NOMO-1 (cell line): Measurements from ENCODE around the gene LIF.

Experiments used
- DNase-seq, 2 experiments: peaks; one replicate each; lab custom pipeline; 2025; ENCODE audit not compliant: unreplicated experiment in 2 of 2; lab: John Stamatoyannopoulos, UW

Gene LIF

DNA sequence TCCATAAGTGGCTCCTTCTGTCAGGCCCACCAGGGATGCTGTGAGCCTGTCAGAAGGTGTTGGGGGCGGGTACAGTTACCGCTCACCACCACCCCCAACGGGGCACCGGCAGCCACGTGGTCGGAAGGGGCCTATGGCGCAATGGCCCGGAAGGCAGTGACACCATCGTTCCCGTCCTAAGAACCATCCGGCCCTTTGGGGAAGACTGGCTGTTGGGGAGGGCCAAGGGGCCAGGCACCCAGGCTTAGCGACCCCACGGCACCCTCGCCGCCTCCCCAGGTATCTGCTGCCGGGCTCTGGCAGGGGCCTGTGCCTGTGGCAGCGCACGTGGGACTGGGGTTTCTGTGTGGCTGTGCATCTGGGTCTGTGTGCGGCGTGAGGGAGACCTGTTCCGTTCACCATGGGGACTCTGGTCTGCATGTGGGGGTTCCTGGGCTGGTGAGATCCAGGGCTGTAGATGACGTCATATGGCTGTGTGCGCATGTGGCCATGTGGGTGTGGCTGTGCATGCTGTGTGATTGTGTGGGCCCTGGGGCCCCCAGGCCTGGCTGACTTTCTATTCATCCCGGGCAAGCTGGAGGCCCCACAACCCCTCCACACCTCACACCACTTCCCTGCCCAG, 19.4 kb upstream of the LIF start:
- DNase-seq = peak; percentile 76 to 93

DNA sequence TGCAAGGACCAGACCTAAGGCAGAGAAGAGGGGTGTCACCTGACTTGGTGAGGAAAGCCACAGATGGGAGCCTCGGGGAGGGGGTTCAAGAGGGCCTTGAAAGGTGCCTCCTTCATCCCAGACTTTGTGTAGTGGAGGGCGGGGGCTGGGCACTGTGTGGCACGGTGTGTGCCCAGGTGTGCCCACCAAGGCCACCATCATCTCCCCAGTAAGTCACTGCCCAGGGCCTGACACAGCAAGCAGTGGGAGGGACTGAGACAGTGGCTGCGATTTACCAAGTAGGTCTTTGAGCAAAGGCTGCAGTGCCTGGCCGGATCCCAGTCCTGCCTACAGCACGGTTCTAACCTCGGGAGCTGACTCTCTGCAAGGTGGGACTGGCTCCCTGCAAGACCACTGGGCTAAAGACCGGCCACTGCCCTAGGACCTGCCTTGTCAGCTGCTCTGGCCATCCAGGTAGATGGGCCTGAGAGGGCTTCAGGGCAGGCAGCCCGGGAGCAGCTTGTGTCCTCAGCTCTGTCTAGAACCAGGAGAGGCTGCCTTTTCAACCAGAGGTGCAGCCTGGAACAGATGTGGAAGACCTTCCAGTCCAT, 18.7 kb upstream of the LIF start:
- DNase-seq = no peak

DNA sequence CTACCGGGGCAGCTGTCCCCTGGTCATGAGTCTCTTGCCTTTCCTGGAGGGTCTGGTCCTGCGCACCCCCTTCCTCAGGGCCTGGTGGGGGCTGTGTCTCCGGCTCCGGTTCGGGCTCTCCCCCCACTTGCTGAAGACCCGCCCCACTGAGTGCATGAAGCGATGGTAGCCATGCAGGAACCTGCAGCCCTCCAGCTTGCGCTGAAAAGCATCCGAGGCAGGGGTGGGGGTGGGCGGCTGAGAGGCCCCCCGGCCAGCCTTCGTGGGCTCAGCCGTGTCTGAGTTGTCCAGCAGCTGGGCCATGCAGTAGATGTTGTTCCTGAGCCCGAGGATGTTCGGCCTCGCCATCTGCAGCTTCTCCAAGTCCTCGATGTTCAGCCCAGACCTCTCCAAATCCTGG, 17.3 kb upstream of the LIF start:
- DNase-seq = no peak

DNA sequence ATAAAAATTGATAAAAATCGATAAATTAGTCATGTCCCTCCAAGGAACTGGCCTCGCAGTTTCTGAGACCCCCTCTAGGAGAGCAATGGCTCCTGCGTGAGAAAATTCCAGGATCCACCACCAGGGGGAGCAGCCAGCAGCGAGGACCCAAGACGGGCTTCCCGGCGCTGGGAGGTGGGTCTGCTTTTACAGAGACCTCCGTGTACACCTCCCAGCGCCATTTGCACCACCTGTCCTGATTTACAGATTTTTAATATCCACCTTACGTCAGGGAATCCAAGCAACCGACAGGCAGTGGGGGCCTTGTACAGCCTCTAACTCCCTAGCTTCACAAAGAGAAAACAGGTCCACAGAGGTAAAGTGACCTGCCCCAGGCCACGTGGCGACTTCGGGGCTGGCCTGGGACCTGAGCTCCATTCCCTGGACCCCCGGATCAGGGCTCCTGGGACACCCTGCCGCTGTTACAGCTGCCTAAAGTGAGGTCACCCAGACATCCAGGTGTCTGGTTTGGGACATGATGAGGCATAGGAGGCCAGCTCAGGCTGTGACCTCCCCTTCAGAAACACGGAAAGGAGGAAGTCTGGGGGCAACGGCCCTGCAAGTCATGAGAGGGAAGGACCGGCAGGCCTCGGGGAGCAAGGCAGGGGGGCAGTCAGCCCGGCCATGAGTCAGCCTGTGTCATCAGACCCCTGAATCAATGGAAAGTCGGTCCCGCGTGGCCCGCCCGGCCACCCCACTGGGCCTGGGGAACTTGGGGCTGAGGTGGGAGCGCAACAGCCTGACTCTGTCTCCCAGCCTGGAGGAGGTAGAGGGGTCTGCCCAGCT, 16.6 kb upstream of the LIF start:
- DNase-seq = peak; percentile 60 to 71

DNA sequence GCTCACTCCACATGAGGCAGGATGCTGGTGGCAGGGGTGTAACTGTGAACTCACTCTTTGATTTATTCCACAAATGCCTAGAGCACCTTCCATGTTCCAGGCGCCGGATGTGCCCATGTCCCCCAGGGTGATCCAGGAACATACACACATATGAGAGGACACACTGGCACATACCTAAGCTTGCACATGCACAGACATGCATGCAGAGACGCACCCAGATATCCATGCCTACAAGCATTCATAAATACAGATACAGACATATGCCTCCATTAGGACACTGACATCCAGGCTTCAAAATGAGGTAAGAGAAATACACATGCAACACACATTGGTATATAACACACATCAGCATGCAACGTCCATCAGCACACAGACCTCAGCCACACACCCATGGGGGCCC, 15.6 kb upstream of the LIF start:
- no peak for DNase-seq

DNA sequence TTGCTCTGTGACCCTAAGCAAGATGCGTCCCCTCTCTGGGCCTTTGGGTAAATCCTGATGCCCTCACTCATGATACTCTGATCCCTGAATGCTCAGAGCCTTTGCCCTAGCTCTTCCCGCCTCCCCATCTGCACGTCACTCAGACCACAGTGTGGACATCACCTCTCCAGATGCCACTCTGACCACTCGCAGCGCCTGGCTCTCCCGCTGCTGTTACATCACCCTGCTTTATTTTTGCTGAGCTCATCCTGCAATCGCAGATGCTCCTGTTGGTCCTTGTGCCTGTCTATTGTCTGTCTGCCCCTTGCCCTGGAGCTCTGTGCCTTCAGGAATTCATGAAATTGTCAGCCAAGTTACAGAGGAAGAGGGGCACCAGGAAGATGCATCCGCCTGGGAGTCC, 14.6 kb upstream of the LIF start:
- DNase-seq = peak in 1 of 2 experiments; percentile 33

DNA sequence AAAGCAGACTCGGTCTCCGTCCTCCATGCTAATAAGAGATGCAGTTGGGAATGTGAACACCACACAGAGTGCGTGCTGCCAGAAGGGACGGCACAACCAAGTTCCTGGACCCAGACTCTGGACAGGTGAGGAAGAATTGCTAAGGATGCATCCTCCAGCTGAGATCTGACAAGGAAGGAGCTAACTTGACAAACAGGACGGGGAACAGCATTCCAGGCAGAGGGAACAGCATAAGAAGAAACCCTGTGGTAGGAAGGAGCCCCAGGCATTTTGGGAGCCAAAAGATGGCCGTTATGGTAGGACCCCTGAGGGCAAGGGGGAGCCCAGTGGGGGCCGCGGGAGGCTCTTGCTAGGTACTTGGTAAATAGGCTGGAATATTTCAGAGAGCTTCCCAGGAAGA, 14.1 kb upstream of the LIF start:
- DNase-seq = no peak

DNA sequence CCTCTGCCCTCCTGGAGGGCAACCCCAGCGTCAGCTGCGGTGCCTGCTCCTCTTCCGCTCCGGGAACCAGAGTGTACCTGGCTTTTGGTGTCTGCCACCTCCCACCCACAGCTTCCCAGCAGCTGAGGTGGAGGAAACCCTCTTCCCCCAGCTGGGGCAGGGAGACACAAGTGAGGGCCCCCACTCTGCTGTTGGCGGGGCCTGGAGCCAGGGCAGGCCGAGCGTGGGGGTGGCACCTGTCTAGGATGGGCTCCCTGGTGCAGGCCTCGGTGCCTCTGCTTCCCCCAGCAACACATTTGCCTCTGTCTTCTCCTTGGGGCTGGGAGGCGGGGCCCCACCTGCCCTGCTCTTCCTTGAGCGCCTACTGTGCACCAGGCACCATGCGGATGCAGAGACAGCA, 13.7 kb upstream of the LIF start:
- no peak for DNase-seq

DNA sequence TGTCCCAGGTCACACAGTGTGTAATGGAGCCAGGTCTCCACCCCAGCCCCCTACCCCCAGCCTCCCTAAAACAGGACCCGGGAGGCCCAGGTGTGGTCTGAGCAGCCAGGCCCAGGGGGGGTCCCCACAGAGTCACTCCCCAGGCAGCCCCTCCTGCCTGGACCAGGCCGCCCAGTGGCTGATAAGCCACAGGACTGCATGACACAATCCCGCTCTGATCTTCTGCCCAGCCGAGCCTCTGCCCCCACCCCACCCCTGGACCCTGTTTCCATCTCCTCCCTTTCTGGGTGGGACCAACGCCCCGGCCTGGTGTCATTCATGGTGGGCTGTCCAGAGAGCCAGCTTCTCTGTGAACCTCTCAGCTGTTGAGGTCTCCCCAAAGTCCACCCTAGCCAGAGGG, 7.8 kb upstream of the LIF start:
- no peak for DNase-seq

DNA sequence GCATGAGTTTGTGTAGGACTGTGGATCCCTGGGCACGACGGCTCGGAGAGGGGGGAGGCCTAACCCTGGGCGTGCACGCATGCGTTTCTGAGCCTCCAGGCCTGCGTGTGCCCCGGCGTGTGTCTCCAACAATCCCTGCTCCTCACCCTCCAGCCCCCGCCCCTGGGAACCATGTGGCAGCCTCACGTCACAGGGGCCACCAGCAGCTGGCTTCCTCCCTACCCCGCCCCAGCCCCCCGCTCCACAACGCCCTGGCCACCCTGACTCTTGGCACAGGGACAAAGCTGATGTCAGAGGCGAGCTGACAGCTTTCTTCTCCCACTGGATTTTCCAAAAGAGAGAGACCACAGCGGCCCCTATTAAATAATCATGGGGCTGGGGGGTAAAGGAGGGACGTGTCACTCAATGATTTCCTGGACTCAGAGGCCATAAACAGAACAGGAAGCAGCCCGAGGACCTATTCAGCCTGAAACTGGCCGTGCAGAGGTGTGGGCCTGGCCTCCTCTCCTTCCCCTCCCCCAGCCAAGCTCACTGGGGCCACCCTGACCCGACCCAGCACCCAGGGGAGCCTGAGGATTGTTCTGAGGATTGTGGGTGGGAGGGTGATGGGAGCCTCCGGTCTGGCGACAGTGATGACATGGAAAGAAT, 6.8 kb upstream of the LIF start:
- DNase-seq = no peak

DNA sequence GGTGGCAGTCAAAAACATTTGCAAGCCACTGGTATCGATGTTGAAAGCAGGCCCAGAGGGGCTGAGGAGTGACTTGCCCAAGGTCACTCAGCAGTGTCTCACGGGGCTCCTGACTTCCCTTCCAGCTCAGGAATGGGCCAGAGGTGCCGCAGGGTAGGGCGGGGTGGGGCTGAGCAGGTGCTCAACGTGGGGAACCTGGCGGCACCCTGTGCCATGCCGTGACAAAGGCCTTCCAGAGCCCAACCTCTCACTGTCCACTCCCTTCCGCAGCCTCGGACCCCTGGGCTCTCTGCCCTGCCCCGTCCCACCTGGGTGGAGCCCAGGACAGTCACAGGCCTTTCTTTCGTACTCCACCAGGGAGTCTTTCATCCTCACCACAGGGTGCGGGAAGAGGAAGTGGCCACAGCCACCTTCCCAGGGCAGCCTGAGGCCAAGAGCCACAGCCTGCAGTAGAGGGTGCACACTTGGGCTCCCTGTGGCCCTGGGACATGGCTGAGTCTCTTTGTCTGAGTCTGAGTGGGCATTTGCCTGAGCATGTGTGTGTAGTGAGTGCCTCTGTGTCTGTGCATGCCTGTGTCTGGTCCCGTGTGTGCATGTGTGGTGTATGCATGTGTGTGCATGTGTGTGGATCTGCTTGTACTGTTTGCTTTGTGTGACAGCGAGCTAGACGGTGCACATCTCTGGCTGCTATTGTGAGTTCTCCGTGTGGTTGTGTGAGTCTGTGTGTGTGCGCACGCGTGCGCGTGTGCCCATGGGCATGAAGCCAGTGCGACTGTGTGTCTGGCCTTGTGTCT, 6.0 kb upstream of the LIF start:
- DNase-seq = peak in 1 of 2 experiments; percentile 19

DNA sequence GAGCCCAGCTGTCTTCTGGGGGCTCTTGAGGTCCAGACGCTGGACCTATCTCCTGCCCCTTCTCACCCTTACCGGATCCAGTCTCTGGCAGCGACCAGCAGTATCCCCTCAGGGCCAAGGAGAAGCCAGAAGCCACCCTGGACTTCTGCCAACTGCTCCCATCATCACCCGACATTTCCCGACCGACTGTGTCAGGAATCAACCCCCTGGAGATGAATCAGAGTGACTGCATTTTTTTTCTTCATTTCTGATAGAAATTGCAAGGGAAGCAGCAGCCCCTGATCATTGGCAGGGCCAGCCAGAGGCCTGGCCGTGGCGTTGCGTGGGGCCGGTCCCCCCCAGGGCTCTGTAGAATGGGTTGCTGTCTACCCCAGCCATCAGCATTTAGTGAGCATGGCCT, 5.2 kb upstream of the LIF start:
- no peak for DNase-seq

DNA sequence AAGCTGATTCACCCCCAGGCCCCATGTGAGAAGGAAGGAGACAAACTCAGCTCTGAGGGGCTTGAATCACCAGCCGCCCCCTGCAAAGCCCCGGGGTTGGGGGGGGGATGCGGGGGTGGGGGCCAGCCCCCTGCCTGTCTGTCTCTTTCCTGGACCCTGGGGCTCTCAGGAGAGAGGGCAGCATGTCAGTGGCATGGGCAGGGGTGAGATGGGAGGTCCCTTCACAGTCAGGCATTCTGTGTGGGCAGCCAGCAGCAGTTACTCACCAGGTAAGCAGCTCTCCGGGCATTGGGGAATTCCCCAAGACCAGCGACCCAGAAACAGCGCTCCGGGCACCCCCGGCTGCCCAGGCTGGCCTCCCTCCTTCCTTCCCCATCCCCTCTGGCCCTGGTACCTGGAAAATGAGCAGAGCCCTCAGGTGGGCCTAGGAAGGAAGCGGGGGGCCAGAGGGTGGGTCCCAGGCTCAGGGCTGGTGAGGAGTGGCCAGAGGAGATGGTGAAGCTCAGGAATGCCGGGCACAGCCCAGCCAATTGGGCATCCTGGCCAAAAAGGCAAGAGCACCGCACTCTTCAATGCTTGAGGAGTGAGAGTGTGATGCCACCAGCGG, 4.2 kb upstream of the LIF start:
- DNase-seq = no peak

DNA sequence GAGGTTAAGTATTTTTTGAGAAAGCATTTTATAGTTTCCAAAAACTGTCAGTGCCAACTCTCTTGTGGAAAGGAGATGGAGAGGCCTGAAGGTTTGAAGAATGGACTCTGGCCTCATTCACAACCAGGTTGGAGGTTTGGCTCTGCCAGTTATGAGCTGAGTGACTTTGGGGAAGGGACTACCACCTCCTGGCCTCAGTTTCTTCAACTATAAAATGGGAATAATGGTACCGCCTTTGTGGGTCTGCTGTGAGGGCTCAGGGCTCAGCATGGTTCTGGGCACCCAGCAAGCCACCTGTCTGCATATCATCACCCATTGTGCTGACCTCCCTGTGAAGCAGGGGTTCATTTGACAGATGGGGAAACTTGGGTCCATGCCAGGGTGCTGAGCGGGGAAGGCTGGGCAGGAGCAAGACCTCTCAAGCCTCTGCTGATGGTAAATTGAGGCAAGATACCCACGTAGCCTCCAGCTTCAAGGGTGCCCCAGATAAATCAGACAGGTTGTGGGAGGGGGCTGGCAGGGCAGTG, 3.5 kb upstream of the LIF start:
- no peak for DNase-seq

DNA sequence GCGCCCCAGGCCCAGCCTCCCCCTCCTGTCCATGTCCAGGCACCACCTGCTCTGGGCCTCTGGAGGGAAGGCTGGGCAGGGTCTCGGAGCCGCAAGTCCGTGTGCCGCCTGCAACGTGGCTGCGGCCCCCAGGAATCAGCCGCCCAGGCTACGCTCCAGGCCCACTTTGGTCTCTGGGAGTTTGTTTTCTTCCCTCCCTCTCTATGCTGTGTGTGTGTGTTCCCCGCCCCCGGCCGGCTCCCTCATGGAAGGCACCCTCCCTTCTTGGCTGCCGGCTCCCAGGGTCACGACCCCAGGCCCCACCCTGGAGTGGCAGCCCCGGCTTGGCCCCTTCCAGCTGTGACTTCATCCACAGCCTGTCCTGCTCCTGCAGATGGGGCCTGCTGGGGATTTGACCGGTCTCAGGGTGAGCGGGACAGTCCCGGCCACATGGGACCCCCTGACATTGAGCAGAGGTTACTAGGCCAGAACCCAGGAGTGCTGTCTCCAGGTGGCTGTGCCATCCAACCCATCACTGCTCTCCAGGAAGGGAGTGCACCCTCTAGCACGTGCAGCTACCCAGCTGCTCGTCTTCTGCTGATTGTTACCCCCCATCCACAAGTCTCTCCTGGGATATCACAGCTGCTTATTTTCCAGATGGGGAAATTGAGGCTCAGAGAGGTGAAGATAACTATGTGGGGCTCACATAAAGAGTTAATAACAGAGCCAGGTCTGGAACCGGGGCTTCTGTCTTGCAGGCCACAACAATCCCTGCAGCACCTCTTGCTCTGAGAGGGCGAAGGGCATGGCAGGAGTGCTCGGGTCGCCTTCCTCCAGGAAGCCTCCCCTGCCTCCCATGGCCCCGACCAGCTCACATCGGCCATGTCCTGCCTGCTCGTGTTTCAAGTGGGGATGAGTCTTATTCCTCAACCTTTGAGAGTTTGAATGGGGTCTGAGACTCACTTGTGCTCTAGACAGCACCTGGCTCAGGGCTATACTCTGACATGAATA, 2.8 kb upstream of the LIF start:
- no peak for DNase-seq

DNA sequence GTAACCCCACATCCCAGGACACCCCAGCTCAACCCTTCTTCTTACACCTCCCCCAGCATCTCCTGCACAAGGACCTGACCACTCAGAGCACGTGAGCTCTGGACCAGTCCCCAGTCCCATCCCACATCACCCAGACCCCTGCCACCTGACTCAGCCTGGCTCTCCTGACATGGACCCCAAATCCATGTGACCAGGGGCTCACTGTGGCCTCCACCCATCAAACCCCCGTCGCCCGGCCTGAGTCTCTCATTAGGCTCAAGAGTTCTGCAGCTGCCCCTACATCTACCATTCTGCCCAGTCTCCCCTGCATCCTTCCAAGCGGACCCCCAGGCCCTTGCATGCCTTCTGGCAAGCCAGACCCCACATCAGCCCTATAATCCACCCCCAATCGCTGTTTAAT, 1.9 kb upstream of the LIF start:
- no peak for DNase-seq

DNA sequence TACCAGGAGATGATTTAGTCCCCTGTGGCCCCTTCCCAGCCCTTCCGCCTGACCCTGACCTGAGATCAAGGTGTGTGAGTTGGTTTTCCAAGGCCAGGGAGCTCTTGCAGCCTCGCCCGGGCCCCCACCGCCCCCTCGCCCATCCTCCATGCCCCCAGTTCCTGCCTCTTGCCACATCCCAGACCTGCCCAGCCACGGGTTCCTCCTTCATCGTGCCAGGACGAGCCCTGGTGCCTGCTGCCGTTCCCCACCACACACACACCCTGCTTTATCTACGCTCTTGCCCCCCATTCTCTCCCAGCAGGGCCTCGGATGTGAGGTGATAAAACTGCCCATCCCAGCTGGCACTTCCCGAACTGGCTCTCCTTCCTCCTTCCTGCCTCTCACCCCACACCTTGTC, 1.4 kb upstream of the LIF start:
- DNase-seq = no peak

DNA sequence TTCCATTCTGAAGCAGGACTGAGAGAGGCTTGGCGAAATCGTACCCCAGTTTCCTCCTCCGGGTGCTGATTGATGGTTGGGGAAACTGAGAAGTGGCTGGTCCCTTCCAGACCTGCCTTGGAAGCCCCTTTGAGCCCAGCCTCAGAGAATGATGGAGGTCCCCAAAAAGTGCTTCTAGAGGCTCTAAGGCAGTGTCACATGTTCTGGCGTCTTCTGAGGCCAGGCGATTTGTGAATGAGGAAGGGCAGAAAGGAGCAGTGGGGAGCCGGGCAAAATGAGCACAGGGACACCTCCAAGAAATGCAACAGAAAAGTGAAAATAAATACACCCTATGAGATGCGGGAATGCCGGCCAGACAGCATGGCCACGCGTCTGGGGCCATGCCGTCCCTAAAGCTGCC, 1.0 kb upstream of the LIF start:
- no peak for DNase-seq

DNA sequence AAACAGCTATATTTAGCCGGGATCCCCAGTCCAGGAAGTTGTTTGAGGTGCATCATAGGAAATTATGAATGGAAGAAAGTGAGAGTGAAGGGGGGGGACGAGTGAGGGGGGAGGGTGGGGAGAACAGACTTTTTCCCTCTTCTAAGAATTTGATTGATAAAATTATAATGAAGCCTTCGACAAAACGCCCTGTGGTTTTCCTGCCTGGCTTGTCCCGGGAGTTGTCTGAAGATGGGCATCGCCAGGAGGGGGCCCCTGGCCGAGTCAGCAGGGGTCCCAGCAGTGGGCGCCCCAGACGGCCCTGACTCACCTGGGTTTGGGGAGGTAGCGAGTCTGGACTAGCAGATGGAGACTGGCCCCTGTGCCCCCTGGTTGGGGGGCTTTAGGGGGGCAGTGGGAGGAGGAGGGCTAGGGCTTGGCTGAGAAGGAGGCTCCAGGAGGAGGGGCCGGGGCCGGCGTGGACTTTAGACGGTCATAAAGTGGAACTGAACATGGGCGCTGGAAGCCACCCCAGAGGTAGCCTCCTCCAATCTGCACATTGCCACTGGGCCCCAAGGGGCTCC, 336 bp upstream of the LIF start:
- no peak for DNase-seq
